Transverse colon (tissue), 4 donors: ENCODE measurements around the gene FMNL2. TPM values are rescaled to one million over a fixed set of nuclear protein-coding genes. Genes with fewer than 3 reads are reported as not detected.
"Not testable (repeated sequence)": the region's sequence is repeated elsewhere in the genome, so short reads cannot be mapped to it uniquely, and the experiment has no call there.

Experiments
- DNase-seq: peaks from one replicate; pipeline ENCODE4 v3.0.0-alpha.2; 2019
- H3K27ac ChIP-seq, 4 donors: fragments of 200-600 bp; sonication (generic); 2 replicates each; pipeline ENCODE4 v1.5.1; 2016 to 2018; ENCODE audit warnings: inconsistent platforms in 4 of 4
- H3K27me3 ChIP-seq: fragments of 200-600 bp; sonication (generic); 2 replicates; pipeline ENCODE4 v1.5.1; 2017; ENCODE audit warnings: inconsistent platforms
- H3K36me3 ChIP-seq, 4 donors: fragments of 200-600 bp; sonication (generic); 2 replicates each; pipeline ENCODE4 v1.5.1; 2017 to 2019; ENCODE audit warnings: inconsistent platforms in 4 of 4
- H3K4me1 ChIP-seq, 4 donors: fragments of 200-600 bp; sonication (generic); 2 replicates each; pipeline ENCODE4 v1.5.1; 2017 to 2020; ENCODE audit warnings: inconsistent platforms in 4 of 4
- H3K4me3 ChIP-seq, 4 donors: fragments of 200-600 bp; sonication (generic); 1 replicate in 1 of 4; 2 replicates in 3 of 4; pipeline versions ENCODE4 v1.5.1 to v1.6.1; 2017 to 2019; ENCODE audit warnings: inconsistent platforms in 4 of 4
- H3K9me3 ChIP-seq, 2 donors: fragments of 200-600 bp; sonication (generic); 2 replicates each; pipeline ENCODE4 v1.5.1; 2017 to 2019; ENCODE audit warnings: inconsistent platforms in 2 of 2
- CTCF ChIP-seq, 5 experiments: fragments of 200-600 bp in 3 of 5; fragments of 450-650 bp in 2 of 5; sonication (generic) in 3 of 5; IDR thresholded peaks; 1 replicate in 2 of 5; 2 replicates in 3 of 5; pipeline ENCODE4 v1.5.1; 2016 to 2017; ENCODE audit warnings: antibody characterized with exemption in 5 of 5, inconsistent platforms in 3 of 5, mild to moderate bottlenecking in 2 of 5, moderate library complexity in 1 of 5
- EP300 ChIP-seq: sonication (generic); formaldehyde crosslinking; IDR thresholded peaks from one replicate; pipeline ENCODE4 v1.6.1; 2017; ENCODE audit warnings: antibody characterized with exemption, low read depth
- POLR2A ChIP-seq: fragments of 450-650 bp; IDR thresholded peaks from one replicate; pipeline ENCODE4 v1.6.1; 2016; ENCODE audit warnings: antibody characterized with exemption, mild to moderate bottlenecking, moderate library complexity
- POLR2AphosphoS5 ChIP-seq, 3 donors: sonication (generic); formaldehyde crosslinking; IDR thresholded peaks; one replicate each; pipeline ENCODE4 v1.6.1; 2016; ENCODE audit warnings: antibody characterized with exemption in 3 of 3
- WGBS, 2 donors: methylation state at CpG; one replicate each; pipeline ENCODE4 v1.1.5; 2018; ENCODE audit warnings: low coverage in 1 of 2; 5-methylcytosine and 5-hydroxymethylcytosine counted together
- in situ Hi-C, 4 donors: fragments of 200-750 bp; cut with MboI; loops; one replicate each; pipeline versions ENCODE4 v1.15.0 to v1.15.1; 2017; ENCODE audit warnings: low sequenced_read_pairs in 3 of 4, low pct_ligation_motif_present in 1 of 4, low pct_unique_long_range_greater_than_20kb in 1 of 4
- intact Hi-C: fragments of 100-400 bp; cut with DNase I; formaldehyde crosslinking; loops from one replicate; pipeline ENCODE4 v1.15.1; 2023; ENCODE audit warnings: low total_unique reads
- total RNA-seq, 4 donors: library from RNA; depleted of rRNA; stranded (reverse); fragments of >200 nt; gene quantifications; one replicate each; pipeline ENCODE4 v1.1.0, GENCODE V29; 2016

FMNL2 gene
- total RNA-seq, 4 donors from 2014 or later = 9.2 to 31.4 (median 23.9) TPM

- Histone ChIP-seq H3K4me3 (no peak overlapping the region), H3K4me1 (peaks cover 0 to 11% (median 5%) of the 10 kb centered on the region in 4 donors), H3K36me3 (no peaks in the 10 kb centered on the region), H3K27ac (no peak overlapping the region), H3K9me3 (no peaks in the 10 kb centered on the region), H3K27me3 (no peaks in the 10 kb centered on the region)
- DNase-seq = no peak
- TF ChIP-seq POLR2AphosphoS5 (IDR thresholded peaks at IDR 0.05) (no peak), POLR2A (no peak), EP300 (no peak), CTCF (IDR thresholded peaks at IDR 0.05) (no peak)
- 89% methylated on average over 1 of the region's 1 CpG for WGBS, 2 donors
- in situ Hi-C loops = no loop called here
- intact Hi-C loops = no loop called here
These were observed 52.1 kb downstream of the FMNL2 start for GRCh38 chr2:152387041-152387440.

GRCh38 chr2:152388269-152388668 lies 53.3 kb downstream of the FMNL2 start:
- DNase-seq, H3K4me3 ChIP-seq, H3K36me3 ChIP-seq, in situ Hi-C loops, H3K27ac ChIP-seq, H3K9me3 ChIP-seq, H3K27me3 ChIP-seq, intact Hi-C loops: not testable (repeated sequence)
- 87 to 90% methylated on average over 3 to 9 of the region's 9 CpGs for WGBS, 2 donors
- peaks cover 0 to 11% (median 5%) of the 10 kb centered on the region in 4 donors for H3K4me1 ChIP-seq

GRCh38 chr2:152389483-152389882 lies 54.5 kb downstream of the FMNL2 start:
- intact Hi-C loops = no loop called here

DNA sequence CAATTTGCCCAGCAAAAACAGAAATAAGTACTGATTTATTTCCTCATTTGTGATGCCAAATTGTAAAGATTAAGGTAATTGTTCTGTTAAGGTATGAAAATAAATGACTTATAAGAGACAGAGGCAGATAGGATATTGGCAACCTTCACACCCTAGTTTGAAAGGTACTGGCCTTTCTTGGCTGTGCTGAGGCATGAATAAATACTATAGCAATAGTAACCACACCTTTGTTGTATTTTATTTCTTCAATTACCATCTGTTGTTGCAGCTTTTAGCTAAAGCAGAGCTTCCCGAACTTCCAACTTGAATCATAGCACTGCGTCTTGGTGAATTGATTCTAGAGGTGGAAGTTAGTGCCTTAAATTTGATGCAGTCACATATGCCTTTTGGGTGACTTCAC lies 55.9 kb downstream of the FMNL2 start:
- in situ Hi-C loops = no loop called here
- H3K36me3 ChIP-seq = no peaks in the 10 kb centered on the region
- no peaks in the 10 kb centered on the region for H3K27me3 ChIP-seq
- H3K9me3 ChIP-seq = no peaks in the 10 kb centered on the region
- no peak for DNase-seq
- H3K4me3 ChIP-seq = no peak overlapping the region
- WGBS, 2 donors = 60 to 74% methylated on average over 2 of the region's 2 CpGs
- no peak for TF ChIP-seq EP300
- no peak for TF ChIP-seq CTCF (IDR thresholded peaks at IDR 0.05)
- no peak for TF ChIP-seq POLR2A
- no peak for TF ChIP-seq POLR2AphosphoS5 (IDR thresholded peaks at IDR 0.05)
- H3K27ac ChIP-seq = peak overlapping the region in 1 of 4 donors; percentile 16
- intact Hi-C loops = no loop called here
- peaks cover 0 to 19% (median 4%) of the 10 kb centered on the region in 4 donors for H3K4me1 ChIP-seq

More at GRCh38 chr2:152389483-152389882, 54.5 kb downstream of the FMNL2 start:
- 93 to 95% methylated on average over 3 to 19 of the region's 19 CpGs for WGBS, 2 donors
- Histone ChIP-seq H3K9me3 (no peaks in the 10 kb centered on the region), H3K4me3 (no peak overlapping the region), H3K4me1 (peaks cover 0 to 11% (median 5%) of the 10 kb centered on the region in 4 donors), H3K36me3 (no peaks in the 10 kb centered on the region), H3K27me3 (no peaks in the 10 kb centered on the region), H3K27ac (no peak overlapping the region)
- TF ChIP-seq POLR2A = no peak
- no peak for TF ChIP-seq EP300
- TF ChIP-seq POLR2AphosphoS5 (IDR thresholded peaks at IDR 0.05) = no peak
- TF ChIP-seq CTCF (IDR thresholded peaks at IDR 0.05) = no peak
- in situ Hi-C loops = no loop called here
- DNase-seq = no peak

GRCh38 chr2:152391318-152391717 lies 56.3 kb downstream of the FMNL2 start:
- Histone ChIP-seq H3K27ac (peak overlapping the region in 1 of 4 donors; percentile 16), H3K36me3 (no peaks in the 10 kb centered on the region), H3K4me1 (peaks cover 0 to 19% (median 6%) of the 10 kb centered on the region in 4 donors), H3K9me3 (no peaks in the 10 kb centered on the region), H3K27me3 (no peaks in the 10 kb centered on the region), H3K4me3 (no peak overlapping the region)
- no peak for DNase-seq
- intact Hi-C loops = no loop called here
- whole genome bisulfite sequencing, 2 donors = 88 to 100% methylated on average over 2 of the region's 2 CpGs
- TF ChIP-seq EP300 (no peak), POLR2A (no peak), CTCF (IDR thresholded peaks at IDR 0.05) (no peak), POLR2AphosphoS5 (IDR thresholded peaks at IDR 0.05) (no peak)
- in situ Hi-C loops = no loop called here
